ENCODE measurements around the gene COTL1.

DNA sequence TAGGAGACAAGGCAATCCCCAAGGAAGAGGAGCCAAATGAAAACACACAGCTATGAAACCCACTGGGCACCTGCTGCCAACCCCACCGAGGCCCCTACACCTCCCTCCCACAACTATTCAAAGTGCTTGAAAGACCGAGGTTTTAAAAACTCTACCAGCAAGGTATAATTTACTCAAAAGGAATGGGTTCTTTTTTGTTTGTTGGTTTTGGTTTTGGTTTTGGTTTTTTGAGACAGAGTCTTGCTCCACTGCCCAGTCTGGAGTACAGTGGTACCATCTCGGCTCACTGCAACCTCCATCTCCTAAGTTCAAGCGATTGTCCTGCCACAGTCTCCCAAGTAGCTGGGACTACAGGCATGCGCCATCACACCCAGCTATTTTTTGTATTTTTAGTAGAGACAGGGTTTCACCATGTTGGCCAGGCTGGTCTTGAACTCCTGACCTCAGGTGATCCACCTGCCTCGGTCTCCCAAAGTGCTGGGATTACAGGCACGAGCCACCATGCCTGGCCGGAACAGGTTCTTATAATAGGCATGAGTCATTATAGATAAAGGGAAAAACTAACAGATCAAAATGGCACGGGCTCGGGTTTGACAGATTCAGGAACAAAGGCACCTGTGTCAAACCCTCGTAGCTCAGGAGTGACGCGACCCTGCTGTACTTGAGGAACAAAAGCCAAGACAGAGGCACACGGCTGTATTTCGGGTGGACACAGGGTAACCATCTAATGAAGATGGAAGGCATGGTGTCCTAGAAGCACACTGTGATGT, 40.7 kb downstream of the COTL1 start:
- TF ChIP-seq, protein P1, sequence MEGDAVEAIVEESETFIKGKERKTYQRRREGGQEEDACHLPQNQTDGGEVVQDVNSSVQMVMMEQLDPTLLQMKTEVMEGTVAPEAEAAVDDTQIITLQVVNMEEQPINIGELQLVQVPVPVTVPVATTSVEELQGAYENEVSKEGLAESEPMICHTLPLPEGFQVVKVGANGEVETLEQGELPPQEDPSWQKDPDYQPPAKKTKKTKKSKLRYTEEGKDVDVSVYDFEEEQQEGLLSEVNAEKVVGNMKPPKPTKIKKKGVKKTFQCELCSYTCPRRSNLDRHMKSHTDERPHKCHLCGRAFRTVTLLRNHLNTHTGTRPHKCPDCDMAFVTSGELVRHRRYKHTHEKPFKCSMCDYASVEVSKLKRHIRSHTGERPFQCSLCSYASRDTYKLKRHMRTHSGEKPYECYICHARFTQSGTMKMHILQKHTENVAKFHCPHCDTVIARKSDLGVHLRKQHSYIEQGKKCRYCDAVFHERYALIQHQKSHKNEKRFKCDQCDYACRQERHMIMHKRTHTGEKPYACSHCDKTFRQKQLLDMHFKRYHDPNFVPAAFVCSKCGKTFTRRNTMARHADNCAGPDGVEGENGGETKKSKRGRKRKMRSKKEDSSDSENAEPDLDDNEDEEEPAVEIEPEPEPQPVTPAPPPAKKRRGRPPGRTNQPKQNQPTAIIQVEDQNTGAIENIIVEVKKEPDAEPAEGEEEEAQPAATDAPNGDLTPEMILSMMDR (IDR thresholded peaks at IDR 0.05), result no peak
- TF ChIP-seq POLR2A (IDR thresholded peaks at IDR 0.05; ENCODE audit: low read depth) (no peak), POLR2AphosphoS5 (IDR thresholded peaks at IDR 0.05) (no peak), EP300 (IDR thresholded peaks at IDR 0.05) (no peak)
